Right renal pelvis (tissue), 4 donors: Measurements from ENCODE around the gene COMT. TPM values are rescaled to one million over a fixed set of nuclear protein-coding genes. Genes with fewer than 3 reads are reported as not detected.

Source experiments
- DNase-seq, 4 donors: peaks; one replicate each; pipeline ENCODE4 v3.0.0-alpha.2; 2013; ENCODE audit warnings: low read depth in 4 of 4, low spot score in 3 of 4, missing footprints in 1 of 4
- polyA plus RNA-seq, 4 donors: library from polyadenylated mRNA; unstranded; fragments of 120-200 nt; gene quantifications; one replicate each; pipeline ENCODE4 v1.2.1, GENCODE V29; 2013; ENCODE audit not compliant: insufficient read length in 4 of 4

The COMT gene
- polyA plus RNA-seq, 4 donors, result 102 to 144 (median 105) TPM

DNA sequence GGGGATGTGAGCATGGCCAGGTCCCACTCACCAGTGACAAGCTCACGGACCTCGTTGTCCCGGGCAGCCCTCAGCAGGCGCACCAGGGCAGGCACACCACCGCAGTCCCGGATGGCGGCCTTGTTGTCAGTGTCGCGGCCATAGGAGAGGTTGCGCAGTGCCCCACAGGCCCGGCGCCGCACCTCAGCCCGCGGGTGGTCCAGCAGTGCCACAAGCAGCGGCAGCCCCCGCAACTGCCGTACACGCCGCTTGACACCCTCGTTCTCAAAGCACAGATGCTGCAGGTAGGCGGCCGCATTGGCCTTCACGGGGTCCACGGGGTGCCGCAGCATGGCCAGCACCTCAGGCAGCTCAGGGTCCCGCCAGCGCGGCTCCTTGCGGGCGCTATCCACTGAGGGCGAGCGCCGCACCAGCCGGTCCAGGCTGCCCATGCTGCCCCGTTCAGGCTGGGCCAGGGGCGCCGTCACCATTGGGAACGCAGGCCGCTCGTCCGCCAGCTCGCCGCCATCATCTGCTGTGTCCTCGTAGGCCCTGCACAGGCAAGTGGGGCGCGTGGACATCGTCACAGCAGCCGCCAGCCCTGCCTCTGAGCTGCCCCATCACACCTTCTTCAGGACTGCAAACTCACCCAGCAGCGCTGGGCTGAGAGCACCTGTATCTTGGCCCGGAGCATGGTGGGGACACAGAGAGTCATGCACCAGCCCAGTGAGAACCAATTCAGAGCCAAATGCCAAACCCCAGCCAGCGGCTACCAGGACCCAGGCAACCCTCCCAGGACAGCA lies 38.3 kb downstream of the COMT start:
- DNase-seq, result no peak

GRCh38 chr22:19980766-19981165 lies 39.2 kb downstream of the COMT start:
- DNase-seq, result no peak

- DNase-seq, result no peak
Observed at GRCh38 chr22:19981171-19981960, 39.8 kb downstream of the COMT start.

DNA sequence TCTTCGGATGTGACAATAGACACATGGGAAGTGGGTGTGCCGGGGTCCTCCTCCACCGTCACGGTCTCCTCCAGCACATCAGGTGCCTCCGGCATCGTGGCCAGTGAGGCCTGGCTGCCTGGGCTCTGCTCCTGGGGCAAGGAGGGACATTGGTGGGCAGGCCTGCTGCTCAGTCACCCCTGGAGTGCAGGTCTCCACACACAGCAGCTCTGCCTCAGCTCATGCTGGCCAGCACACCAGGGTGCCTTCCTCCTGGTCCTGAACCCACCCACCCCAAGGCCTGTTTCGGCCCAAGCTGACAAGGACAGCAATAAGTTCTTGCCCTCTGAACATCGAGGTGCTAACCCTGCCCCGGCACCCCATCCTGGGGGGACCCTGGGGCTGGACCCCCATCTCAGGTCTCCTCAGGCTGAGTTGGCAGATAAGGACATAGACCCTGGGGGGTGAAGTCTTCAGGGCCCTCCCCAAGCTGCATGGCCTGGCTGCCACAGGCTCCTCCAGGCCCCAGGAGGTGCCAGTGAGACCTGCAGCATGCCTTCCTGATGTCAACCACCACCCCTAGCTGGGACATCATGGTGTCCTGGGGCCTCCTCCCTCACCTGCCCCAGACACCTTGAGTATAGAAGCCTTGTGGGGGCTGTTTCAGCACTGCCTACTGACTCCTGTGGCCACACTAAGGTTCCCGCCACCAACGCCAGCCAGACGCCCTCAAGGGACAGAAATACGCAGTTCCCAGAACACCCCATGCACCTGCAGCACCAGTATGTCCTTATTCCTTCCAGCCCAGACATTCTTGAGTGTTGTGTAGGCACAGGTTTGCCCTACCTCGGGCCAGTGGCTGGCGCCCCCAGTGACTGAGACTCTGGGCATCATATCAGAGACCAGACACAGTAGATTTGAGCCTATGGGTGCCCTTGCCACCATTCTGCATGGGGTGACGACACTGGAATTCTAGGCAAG lies 40.7 kb downstream of the COMT start:
- DNase-seq, result no peak

DNA sequence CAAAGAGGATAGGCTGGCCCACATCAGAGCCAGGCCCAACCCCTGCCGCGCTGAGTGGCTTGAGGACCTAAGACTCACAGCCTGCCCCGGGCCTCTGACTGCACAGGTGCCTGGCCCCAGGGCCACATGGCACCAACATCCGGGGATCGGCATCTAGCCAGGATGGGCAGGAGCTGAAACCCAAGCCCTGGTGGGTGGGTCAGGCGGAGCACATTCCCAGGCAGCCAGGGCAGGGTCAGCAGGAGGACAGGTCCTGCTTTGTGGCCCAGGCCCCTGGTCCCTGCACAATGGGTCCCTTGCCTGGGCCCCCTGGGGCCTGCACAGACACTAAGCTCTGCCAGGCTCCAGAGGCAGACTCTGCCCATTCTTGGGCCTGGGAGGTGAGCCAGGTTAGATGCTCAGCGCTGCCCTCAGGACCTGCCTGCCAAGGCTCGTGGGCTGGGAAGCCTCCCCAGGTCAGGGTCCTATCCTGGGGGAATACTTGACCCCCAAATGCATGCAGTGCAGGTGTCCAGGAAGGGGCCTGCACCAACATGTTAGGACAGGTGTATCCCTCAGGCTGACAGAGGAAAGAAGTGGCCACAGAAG lies 41.5 kb downstream of the COMT start:
- DNase-seq, result no peak

DNA sequence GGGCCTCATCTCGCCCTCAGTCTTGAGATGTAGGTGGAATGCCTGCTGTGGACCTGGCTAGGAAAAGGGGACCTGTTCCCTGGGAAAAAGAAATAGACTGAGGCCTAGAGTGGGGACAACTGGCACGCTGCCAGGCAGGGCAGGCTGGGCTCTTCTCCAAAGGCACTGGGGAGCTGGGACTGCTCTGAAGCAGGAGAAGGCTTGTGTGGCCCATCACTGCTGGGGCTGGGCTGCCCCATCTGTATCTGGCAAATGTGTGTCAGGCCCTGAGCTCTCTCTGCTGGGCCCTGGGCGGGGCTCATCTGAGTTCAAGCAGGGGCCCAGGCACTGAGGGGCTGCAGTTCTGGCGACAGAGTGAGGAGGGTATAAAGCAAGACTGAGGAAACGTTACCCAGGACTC lies 42.2 kb downstream of the COMT start:
- DNase-seq, result no peak

- DNase-seq, result no peak
Observed at GRCh38 chr22:19984201-19984753, 42.7 kb downstream of the COMT start.

DNA sequence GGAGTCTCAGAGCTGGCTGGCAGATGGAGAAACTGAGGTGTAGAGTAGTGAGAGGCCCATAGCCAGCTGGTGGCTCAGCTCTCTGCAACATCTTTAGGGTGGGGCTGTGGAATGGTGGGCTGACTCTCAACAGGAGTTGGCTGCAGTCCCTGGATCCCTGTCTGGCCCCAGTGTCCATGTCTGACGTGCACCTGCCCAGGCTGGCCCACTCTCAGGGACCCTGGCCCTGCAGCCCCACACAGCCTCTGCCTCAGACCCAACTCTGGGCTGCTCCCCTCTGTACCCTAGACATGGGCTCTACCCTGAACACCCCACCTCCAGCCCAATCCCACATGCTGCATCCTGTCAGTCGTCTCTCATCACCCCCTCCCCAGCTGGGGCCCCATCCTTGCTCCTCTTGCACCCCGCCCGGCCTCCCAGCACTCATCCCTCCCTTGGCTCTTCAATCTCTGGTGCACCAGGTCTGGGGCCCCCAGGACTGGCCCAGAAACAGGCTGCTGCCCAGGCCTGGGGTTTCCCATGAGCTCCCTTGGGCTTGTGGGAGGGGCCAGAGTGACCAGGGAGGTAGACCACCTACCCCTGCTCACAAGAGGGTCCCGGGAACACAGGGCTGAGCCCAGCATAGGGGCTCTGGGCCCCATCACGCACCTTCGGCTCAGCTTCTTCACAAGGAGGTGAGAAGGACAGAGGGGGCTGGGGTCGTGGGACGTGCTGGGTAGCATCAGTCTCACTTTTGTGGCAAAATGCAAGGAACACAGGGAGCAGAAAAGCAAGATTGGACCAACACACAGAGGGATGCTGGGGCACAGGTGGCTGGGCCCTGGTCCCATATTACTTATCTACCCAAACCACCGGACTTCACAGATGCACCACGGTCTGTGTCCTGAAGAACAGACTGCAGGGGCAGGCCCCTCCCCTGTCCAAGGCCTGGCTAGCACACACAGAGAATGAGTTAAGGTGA lies 43.6 kb downstream of the COMT start:
- no peak for DNase-seq

- DNase-seq, result no peak
Observed at GRCh38 chr22:19986011-19986409, 44.4 kb downstream of the COMT start.

DNA sequence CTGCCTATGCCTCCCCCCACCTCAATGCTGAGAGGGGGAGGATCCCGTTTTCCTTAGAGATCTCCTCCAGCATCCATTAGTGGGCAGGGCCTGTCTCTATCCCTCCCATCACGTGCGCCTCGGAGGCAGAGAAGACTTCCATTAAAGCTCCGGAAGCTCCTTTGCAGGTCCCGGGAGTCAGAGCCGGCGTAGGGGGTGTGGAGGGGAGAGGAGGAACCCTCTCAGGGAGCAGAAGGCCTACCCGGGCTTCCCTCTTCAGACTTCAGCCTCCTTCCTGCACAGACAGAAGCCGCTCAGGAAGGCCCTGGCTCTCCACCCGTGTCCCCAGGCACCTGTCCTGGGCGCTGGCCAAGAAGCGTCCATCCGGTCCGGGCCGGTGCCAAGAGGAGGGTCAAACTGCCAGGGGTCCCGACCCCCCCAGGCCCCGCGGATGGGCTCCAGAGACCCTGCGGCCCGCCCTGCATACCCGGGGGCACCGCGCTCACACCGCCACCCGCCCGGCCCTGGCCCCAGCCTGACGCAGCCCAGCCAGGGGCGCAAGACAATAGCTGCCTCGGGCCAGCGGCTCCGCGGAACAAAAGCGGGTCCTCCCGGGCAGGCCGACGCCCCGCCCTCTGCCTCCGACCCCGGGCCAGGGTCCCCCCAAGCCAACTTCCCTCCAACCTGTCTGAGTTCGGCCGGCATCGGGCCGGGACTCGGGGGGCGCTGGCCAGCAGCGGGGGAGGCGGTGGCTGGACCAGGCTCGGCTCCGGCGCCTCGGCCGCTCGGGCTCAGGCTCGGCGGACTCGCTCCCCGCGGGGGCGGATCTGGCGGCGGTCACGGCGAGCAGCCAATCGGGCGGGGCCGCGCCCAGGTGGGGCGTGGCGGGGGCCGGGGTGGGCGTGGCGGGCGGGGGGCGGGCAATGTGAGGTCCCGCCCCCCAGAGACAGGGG lies 45.1 kb downstream of the COMT start:
- DNase-seq, result peak; percentile 57 to 65 (median 60)

GRCh38 chr22:19987394-19988306 lies 46.1 kb downstream of the COMT start:
- DNase-seq, result no peak

GRCh38 chr22:19988331-19988808 lies 46.8 kb downstream of the COMT start:
- DNase-seq, result no peak

GRCh38 chr22:19988965-19989724 lies 47.6 kb downstream of the COMT start:
- no peak for DNase-seq

DNA sequence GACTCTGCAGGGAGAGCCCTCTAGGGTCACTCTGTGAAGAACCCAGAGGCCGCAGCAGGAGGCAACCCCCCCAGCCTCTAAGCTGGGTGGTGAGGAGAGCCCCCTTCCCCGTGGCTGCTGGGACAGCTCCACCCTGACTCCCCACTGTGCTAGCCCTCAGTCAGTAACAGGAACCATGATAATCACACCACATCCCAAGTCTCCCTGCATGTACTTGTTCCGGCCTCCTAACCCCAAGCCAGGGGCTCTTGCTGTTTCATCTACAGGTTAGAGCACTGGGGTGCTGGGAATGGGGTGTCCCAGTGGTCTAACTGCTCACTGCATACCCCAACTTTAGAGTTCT lies 48.1 kb downstream of the COMT start:
- no peak for DNase-seq

- DNase-seq, result no peak
Observed at GRCh38 chr22:19990188-19990587, 48.6 kb downstream of the COMT start.
